Cerebellar nuclear complex (tissue), 1 donor: ENCODE measurements around the gene WWC2.
"Not testable (repeated sequence)": the region's sequence is repeated elsewhere in the genome, so short reads cannot be mapped to it uniquely, and the experiment has no call there.

Experiments used
- DNase-seq, 2 experiments: peaks; one replicate each; lab custom pipeline; 2025; lab: John Stamatoyannopoulos, UW

The WWC2 gene

DNA sequence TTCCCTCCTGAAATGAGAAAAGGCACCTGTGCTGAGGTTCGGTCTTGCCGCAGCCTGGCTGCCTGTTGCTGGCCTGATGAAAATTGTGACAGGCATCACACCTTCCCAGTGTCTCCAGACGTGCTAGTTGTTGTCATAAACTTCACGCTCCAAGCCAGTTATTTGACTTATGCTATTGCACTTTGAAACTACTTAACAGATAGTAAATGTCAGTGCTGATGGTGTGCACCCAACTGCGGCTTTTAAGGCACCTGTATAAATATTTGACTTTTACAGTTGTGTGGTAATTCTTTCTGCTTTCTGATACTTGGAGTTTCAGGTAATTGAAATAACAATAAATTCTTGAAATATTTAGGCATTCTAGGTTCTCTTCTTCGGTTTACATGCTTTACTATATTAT lies 1.8 kb downstream of the WWC2 start:
- no peak for DNase-seq

DNA sequence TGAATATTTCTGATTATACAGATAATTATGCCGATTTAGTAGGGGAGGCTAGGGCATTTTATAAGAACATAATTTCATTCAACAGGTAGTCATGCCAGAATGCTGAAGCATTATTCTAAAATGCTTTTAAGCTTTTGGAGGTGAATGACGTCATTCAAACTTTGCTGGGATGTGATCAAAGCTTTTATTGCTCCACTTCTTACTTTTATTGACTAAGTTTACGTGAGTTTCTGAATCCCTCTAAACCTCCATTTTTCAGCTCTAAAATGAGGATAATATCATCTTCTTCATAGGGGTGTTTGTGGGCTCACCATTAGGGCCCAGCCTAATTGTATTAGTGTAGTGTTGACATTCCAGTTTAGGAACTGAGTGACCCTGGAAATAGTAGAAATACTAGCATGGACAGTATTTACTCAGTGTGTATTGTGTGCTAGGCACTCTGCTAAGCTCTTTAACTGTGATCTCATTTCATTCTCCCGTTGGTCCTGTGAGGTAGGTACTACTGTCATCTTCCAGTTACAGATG lies 3.0 kb downstream of the WWC2 start:
- DNase-seq, result no peak

DNA sequence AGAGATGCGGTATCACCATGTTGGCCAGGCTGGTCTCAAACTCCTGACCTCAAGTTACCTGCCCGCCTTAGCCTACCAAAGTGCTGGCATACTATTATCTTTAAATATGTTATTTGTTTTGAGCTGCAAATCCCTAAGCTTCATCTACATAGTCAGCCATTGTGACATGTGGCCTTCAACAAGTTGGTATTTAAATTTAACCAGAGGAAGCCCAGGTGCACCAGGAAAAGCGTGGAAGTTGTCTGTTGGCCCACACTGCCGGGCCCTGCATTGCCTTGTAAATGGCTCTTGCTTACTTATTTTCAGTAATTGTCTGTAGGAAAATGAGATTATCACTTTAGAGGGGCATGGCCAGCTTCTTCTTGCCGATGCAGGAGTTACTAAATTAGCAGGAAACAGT lies 6.0 kb downstream of the WWC2 start:
- no peak for DNase-seq

DNA sequence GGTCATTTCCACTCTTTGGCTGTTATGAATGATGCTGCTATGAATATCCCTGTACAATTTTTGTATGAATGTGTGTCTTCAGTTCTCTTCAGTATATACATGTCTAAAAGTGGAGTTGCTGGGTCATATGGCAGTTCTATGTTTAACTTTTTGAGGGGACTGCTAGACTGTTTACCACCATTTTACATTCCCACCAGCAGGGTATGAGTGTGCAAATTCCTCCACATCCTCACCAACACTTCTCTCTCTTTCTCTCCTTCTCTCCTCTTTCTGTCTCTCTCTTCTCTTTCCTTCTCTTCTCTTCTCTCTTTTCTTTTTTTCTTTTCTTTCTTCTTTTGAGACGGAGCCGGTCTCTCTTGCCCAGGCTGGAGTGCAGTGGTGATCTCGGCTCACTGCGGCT lies 7.8 kb downstream of the WWC2 start:
- DNase-seq, result no peak

DNA sequence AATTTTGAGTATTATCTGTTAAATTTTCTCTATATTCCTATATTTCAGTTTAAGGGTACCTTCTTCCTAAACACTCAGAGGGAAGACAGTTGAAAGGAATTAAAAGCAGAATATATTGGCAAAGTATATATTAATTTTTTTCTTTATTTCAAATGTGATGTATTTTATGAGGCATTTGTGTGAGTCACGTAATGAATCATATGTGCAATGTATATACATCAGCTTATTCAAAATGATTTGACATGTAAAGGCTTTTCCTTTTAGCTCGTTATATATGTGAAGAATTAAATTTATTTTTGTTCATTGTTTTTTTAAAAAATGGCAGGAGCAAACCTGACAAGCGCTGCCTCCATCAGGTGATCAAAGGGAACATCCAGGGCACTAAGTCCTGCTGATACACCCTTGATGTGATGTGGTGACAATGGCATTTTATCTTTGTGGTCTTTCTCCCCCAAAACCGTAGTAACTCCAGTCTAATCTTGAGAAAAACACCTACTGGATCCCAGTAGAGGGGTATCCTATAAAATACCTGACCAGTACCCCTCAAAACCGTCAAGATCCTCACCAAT lies 8.9 kb downstream of the WWC2 start:
- no peak for DNase-seq

DNA sequence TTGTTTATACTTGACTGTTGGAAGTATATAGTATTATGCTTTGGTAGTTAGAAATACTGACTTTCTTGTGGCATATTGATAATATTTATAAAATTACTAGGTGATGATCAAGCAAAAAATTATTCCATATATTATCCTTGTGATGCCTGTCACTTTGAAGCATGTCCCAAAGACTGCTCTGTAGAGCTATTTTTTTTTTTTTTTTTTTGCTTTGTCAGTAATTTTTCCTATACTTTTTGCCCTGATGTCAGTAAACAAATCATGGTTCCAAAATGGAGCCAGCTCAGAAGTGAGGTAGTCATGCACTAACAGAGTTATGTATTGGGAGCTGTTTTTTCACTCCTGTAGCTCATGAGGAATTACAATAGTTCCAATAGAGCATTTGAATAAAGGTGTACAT lies 11.2 kb downstream of the WWC2 start:
- DNase-seq, result no peak

DNA sequence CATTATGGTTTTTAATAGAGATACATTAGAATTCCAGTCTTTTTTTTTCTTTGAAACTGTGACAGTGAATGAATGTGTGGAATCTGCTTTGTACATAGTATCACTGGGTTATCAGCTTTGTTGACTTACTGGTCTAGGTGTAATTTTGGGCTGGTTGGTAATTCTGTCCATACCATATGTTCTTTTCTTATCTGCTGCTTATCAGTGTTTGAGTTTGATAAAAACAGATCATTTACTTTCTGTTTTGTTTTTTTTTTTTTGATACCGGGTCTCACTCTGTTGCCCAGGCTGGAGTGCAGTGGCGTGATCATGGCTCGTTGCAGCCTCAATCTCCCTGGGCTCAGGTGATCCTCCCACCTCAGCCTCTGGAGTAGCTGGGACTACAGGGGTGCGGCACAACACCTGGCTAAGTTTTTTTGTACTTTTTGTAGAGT lies 12.4 kb downstream of the WWC2 start:
- DNase-seq, result no peak

DNA sequence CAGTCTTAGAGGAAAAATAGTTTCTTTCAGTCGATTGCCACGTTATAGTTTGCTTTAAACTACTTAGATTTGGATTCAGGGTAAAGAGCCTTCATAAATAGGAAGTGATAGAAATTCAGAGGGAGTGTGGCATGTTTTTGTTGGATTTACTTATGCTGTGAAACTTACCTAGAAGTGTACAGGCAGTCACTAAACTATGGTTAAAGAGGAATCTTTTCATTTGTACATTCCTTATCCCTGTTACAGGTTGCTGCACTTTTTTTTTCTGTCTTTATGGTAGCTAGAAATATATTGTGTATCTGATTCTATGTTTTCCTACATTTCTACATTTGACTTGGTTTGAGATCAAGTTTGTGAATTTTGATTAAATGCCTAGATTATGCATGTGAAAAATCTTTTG lies 19.1 kb downstream of the WWC2 start:
- DNase-seq, result no peak

DNA sequence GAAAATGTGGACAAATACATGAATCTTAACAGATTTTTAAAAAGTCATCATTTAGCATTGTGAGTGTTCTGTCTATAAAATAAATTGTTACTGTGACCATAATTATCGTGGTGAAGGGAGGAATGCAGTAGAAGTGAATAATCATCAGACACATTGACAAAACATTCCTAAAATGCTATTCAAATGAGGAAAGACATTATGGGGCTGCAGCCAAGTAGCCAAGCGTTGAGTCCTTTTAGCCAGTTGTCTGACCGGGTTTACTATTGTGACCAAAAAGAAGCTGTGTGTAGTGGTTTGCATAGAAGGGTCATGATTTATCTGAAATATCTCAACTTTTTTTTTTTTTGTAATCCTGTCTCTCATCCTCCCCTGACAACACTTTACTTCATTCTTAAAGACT lies 19.5 kb downstream of the WWC2 start:
- DNase-seq, result no peak

DNA sequence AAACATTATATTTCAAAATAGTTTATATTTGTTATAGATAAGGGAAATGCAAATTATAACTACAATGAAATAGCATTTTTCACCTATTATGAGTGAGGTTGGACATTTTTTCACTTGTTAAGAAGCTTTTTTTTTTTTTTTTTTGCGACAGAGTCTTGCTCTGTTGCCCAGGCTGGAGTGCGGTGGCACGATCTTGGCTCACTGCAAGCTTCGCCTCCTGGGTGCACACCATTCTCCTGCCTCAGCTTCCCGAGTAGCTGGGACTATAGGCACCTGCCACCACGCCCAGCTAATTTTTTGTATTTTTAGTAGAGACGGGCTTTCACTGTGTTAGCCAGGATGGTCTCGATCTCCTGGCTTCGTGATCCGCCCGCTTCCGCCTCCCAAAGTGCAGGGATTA lies 22.6 kb downstream of the WWC2 start:
- not testable (repeated sequence) for DNase-seq

DNA sequence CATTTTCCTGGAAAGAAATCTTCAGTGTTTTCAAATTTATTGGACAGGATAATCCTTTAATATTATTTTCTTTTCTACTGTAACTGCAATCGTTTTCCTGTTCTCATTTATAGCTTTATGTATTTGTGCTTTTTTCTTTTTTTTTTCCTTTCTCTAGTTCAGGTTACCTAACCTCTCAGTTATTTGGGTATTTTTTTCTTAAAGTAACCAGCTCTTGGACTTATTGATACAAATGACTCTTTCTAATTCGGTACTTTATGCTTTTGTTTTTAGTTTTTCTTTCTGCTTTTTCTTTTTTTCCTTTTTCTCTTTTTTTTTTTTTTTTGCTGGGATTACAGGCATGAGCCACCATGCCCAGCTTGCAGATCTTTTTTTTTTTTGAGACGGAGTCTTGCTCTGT lies 25.2 kb downstream of the WWC2 start:
- no peak for DNase-seq

DNA sequence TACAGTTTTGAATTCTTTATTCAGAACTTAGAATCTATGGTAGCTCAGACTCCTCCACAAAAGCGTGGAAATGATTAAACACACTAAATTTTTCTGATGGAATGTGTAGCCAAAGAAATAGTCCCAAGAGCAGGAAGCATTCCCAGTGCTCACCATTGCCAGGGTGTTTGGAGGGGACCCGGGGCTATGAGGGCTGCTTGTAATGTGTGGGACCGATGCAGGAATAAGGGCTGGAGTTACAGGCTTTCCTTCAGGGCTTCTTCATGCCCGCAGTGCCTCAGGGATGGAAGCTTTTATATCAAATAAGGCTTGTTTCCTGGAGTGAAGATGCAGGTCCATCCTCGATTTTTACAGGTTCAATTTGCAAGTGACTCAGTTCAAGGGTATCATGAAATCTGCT lies 25.8 kb downstream of the WWC2 start:
- no peak for DNase-seq

DNA sequence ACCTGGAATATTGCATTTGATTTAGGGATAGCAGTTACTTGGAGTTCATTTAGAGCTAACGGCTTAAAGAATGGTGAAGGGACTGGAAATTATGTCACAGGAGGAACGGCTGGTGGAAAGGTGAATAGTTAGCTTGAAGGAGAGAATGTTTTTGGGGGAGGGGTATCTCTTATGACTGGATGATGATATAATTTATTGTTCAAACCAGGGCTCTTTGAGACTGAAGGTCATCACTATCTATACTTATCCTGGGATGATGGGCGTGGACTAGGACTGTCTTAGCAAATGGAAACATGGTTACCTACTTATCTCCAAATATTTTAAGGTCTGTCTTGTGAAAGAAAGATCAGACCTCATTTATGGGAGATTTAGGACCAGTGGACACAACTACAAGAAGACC lies 30.1 kb downstream of the WWC2 start:
- DNase-seq, result no peak

DNA sequence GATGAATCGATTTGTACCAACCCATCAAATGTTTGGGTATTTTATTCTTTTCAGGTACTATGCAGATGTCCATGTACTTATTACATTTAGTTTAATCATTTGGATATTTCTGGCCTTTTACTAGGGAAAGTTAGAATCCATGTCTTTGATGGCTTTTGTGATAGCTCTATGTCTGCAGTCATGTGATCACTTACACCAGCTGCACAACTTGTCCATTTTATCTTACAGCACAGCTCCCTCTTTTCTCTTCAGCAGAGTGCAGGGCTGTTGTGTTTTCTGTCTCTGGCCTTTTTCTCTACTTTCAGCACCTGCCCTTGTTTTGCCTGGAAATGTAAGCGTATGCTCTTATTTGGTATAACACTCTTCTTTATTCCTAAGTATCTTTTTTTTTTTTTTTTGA lies 30.6 kb downstream of the WWC2 start:
- DNase-seq, result no peak

DNA sequence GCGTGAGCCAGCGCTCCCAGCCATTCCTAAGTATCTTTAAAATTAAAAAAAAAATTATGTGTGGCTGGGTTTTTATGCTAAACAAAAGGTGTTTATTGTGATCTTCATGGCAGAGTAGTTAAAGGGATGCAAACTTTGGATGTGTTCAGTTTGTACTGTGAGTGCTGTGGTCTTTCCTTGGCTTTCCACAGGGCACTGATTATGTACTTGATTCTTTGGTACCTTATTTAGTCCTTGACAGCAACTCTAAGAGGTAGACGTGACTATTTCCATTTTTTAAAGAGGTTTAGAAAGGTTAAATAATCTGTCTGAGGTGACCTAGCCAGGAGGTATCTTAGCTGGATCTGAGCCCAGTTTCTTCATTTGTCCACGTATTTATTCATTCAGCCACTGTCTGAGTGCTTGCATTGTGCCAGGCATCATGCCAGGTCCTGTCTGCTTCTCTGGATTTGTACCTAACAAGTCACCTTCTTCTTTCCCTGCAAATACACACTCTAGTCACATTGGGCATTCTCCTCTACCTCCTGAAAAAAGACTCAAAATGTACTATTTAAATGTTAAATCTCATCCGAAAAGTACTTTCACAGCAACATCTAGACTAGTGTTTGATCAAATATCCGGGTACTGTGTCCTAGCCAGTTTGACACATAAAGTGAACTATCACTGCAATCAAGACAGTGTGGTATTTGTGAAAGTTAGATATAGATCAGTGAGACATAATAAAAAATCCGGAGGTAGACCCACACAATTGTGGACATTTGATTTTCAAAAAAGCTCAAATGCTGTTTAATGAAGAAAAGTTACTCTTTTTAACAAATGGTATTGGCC lies 31.5 kb downstream of the WWC2 start:
- no peak for DNase-seq

DNA sequence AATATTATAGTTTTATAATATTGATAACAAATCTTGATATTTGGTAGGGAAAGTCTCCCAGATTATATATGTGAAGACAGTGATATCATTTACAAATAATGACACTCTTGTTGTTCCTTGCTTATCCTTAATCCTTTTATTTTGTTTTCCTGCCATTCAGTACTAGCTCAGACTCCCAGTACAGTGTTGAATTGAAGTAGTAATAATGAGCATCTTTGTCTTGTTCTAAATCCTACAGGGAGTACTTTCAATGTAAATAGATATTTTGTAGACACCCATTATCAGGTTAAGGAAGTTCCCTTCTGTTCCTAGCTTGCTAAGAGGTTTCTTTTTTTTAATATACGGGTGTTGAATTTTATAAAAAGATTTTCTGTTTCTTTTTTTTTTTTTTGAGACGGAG lies 33.0 kb downstream of the WWC2 start:
- DNase-seq, result no peak

DNA sequence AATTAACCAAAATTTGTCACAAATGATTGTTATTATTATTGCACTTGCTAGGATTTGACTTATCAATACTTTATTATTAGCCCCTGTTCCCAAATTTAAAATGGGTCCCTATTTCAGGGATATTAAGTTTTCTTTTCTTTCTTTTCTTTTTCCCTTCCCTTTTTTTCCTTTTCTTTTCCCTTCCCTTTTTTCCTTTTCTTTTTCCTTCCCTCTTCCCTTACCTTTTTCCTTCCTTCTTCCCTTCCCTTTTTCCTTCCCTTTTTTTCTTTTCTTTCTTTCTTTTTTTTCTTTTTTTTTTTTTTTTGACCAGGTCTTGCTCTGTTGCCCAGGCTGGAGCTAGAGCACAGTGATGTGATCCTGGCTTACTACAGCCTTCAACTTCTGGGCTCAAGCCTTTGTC lies 33.8 kb downstream of the WWC2 start:
- DNase-seq, result no peak

DNA sequence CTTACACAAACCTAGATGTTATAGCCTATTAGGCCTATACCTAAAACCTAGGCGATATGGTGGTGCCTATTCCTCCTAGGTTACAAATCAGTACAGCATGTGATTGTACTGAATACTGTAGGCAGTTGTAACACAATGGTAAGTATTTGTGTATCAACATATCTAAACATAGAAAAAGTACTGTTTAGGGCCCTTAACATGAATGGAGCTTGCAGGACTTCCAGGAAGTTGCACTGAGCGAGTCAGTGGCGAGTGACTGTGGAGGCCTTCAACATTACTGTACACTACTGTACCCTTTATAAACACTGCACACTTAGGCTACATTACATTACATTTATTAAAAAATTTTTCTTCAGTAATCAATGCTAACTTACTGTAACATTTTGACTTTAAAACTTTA lies 37.8 kb downstream of the WWC2 start:
- DNase-seq, result no peak

DNA sequence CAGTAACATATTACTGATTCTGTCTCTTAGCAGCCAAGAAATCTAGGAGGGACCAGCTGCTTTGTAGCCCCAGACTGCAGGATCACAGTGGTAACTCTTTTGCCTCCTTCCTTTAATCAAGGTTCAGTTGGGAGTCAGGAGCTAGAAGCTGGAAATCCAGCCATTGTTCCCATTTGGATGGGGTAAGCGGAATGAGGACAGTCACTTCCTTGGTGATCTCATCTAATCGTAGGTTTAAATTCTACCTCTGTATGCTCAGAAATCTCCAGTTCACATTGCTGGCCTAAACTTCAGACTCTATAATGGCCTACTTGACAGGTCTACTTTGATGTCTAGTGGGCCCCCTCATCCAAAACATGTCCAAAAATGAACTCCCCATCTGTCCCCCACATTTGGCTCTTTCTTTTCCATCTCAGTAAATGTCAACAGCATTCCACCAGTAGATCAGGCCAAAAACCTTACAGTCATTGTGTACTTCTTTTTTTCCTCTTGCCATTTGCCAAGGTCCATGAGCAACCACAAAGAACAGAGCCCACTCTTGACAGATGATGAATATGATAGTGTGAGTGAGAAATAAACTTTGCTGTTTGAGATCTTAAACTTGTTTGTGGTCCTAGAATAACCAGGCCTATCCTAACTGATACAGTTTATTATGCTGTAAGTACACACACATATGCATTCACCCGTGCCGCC lies 40.1 kb downstream of the WWC2 start:
- DNase-seq, result no peak

DNA sequence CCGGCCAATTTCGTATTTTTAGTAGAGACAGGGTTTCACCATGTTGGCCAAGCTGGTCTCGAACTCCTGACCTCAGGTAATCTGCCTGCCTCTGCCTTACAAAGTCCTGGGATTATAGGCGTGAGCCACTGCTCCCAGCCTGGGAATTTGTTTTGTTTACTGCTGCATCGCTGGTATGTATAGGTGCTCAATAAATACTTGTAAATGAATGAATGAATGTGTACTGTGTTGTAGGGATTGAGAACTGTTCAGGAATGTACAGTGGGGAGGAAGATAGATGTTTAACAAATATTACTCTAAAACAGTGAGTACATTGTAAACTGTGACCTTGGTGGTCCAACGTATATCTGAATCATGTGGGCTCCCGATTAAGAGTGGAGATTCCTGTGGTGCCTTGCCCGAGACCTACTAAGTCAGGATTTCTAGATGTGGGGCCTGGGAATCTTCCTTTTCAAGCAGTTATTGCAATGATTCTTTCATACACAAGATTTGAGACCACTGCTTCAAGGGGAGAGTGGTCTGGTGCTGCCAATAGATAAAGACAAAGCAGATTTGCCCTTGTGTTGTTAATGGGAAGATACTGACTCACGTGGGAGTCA lies 41.0 kb downstream of the WWC2 start:
- DNase-seq, result no peak

DNA sequence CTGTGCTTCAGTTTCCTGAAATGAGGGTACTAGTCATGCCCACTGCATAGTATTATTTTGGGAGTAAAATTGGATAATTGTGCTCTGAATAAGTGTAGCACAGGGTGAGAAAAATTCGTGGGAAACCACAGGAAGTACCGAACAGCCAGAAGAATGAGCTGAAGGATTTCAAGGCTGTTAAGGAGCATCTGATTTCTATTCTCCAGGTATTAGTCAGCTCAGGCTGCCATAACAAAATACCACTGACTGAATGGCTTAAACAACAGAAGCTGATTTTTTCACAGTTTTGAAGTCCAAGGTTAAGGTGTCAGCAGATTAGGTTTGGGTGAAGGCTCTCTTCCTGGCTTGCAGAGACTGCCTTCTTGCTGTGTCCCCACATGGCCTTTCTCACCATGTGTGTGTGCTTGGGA lies 41.9 kb downstream of the WWC2 start:
- DNase-seq, result no peak

DNA sequence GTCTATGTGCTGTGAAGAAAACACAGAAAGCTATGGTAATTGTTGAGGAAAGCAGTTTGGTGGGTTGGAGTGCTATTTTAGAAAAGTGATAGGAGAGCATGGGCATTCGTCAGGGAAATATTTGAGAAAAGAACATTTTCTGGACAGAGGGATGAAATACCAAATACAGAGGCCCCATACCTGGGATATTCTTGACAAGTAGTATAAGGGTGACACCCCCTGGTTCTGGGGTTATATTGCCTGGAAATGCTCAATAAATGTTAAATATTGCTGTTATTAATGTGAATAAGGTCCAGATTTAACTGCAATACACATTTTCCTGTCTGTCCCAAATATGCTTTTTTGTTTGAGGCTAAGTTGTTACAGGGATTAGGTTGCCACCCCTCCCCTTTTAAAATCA lies 42.9 kb downstream of the WWC2 start:
- DNase-seq, result no peak
